ENCODE measurements around the gene TPK1.

DNA sequence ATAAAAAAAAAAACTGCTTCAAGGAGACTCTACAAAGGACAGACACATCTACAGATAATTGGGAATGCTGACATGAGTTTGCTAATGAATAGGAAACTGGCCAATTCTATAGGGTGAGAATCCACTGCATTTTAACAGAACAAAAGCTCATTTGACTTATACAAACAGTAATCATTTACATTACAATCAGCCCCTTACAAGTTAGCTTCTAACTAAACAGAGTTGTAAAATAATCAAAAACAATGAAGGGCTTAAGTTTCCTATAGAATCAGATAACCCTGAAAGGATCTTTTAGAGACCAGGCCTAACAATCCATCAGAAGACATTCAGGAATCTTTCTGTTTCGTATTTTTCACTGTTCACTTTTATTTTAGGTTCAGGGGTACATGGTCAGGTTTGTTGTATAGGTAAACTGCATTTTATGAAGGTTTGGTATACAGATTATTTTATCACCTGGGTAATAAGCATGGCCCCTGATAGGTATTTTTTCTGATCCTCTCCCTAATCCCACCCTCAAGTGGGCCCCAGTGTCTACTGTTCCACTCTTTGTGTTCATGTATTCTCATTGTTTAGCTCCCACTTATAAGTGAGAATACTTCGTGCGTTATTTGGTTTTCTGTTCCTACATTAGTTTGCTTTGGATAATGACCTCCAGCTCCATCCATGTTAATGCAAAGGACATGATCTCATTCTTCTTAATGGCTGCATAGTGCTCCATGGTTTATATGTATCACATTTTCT lies 301.0 kb downstream of the TPK1 start:
- TF ChIP-seq, protein P1, sequence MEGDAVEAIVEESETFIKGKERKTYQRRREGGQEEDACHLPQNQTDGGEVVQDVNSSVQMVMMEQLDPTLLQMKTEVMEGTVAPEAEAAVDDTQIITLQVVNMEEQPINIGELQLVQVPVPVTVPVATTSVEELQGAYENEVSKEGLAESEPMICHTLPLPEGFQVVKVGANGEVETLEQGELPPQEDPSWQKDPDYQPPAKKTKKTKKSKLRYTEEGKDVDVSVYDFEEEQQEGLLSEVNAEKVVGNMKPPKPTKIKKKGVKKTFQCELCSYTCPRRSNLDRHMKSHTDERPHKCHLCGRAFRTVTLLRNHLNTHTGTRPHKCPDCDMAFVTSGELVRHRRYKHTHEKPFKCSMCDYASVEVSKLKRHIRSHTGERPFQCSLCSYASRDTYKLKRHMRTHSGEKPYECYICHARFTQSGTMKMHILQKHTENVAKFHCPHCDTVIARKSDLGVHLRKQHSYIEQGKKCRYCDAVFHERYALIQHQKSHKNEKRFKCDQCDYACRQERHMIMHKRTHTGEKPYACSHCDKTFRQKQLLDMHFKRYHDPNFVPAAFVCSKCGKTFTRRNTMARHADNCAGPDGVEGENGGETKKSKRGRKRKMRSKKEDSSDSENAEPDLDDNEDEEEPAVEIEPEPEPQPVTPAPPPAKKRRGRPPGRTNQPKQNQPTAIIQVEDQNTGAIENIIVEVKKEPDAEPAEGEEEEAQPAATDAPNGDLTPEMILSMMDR (IDR thresholded peaks at IDR 0.05), result no peak
- no peak for TF ChIP-seq POLR2A (IDR thresholded peaks at IDR 0.05)

All from uterus (tissue), 2 donors.